GM18526 (cell line): ENCODE measurements around the gene CCDC127.

ENCODE experiments used
- POLR2A ChIP-seq: IDR thresholded peaks from 3 replicates; pipeline ENCODE4 v1.6.1; 2011; ENCODE audit not compliant: insufficient read length; ENCODE audit errors: extremely low read depth

The CCDC127 gene

GRCh38 chr5:162565-163337, 55.2 kb downstream of the CCDC127 start:
- no peak for TF ChIP-seq POLR2A

DNA sequence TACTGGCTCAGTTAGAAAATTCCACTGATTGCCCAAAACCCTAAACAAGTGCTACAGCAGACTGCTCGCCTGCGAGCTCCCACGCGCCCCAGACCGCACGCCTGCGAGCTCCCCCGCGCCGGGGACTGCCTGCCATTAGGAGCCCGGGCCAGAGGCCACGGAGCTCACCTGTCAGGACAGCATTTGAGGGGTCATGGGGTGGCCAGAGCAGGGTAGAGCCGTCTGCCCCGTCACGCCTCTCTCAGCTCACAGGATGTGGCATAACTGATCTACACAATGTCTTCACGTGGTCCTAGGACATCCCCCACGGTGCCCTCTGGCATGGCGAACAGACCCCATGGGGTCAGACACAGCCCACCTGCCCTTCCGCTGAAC, 55.8 kb downstream of the CCDC127 start:
- no peak for TF ChIP-seq POLR2A

- no peak for TF ChIP-seq POLR2A
Measured at GRCh38 chr5:161803-162110, 56.2 kb downstream of the CCDC127 start.

GRCh38 chr5:160921-161802, 56.8 kb downstream of the CCDC127 start:
- TF ChIP-seq POLR2A = no peak

DNA sequence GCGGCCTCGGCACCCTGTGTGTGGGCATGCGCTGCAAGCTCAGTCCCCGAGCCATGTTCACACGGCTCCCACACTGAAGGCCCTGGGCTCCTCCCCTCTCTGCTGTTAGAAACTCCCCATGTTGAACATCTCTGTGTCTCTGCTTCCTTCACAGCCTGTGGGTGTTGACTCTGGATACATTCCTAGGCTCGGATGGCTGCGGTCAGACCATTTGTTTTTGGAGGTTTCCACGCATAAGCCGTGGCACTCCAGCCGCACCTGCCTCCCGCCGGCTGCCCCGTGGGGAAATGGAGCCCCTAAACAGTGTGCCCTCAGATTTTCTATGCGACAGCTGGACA, 57.8 kb downstream of the CCDC127 start:
- no peak for TF ChIP-seq POLR2A

DNA sequence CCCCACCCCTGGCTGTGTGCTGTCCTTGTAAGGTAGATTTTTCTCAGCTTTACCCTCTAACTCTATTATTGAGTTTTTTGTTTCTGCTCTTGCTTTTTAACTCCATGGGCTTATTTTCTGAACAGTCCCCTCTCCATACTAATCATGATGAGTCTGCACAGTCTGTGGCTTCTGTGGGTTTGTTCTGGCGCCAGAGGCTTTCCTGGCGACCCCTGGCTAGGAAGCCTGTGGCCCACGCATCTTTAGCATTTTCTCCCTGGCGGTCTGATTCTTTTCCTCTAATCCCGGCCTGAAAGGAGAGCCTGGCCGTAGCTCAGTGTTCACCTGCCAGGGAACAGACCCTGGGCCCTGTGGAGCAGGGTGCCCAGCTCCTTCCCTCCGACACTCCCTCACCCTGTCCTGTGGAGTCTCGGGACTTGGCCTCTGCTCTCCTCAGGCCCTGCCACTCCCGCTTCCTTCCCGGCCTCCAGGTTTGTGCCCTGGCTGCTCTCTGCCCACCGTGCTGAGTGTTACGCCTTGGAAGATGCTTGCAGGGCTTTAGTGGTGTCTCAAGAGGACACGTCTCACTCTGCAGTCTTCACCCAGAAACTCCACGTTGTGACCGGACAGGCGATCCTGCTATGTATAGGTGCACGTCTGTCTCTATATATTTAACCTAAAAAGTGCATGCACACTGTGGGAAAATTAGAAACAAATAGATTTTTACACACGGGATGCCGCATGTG, 58.3 kb downstream of the CCDC127 start:
- TF ChIP-seq POLR2A = no peak

DNA sequence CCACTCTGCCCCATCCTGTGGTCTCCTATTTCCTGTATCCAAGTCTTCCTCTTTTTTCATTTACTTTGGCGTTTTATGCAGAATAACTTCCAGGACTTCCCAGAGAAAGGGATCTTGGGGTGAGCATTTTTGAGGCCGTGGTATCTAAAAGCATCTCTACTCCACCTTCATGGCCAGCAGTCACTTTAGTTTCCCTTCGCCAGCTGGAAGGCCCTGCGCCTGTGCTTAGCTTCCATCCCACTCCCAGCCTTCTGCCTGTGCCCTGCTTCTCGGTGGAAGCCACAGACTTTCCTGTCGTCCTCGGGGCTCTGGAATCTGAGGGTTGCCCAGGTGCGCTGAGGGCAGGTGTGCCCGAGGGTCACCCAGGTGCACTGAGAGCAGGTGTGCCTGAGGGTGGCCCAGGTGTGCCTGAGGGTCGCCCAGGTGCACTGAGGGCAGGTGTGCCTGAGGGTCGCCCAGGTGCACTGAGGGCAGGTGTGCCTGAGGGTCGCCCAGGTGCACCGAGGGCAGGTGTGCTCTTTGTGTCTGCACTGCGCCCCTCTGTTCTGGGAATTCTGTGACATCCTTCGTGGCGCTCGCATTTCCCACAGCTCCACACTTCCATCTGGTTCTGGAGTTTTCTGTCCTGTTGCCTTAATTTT, 59.0 kb downstream of the CCDC127 start:
- TF ChIP-seq POLR2A = no peak

DNA sequence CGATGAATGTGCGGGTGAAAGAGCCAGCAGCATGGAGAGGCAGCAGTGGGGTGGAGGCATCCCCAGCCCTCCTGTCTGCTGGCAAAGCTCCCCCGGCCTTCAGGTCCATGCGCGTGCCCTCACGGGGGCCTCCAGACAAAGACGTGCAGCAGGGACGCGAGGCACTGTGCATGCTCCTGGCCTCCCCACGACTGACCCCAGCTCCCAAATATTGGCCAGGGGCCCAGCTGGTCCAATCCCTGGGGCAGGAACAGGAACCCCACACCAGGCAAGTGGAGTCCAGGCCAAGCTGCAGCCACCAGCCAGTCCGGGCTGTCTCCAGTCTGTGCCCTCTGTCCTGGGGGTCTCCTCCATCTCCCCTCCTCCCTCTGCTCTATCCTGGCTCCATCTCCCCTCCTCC, 60.2 kb downstream of the CCDC127 start:
- no peak for TF ChIP-seq POLR2A

- TF ChIP-seq POLR2A = no peak
Measured at GRCh38 chr5:157126-157715, 60.7 kb downstream of the CCDC127 start.

DNA sequence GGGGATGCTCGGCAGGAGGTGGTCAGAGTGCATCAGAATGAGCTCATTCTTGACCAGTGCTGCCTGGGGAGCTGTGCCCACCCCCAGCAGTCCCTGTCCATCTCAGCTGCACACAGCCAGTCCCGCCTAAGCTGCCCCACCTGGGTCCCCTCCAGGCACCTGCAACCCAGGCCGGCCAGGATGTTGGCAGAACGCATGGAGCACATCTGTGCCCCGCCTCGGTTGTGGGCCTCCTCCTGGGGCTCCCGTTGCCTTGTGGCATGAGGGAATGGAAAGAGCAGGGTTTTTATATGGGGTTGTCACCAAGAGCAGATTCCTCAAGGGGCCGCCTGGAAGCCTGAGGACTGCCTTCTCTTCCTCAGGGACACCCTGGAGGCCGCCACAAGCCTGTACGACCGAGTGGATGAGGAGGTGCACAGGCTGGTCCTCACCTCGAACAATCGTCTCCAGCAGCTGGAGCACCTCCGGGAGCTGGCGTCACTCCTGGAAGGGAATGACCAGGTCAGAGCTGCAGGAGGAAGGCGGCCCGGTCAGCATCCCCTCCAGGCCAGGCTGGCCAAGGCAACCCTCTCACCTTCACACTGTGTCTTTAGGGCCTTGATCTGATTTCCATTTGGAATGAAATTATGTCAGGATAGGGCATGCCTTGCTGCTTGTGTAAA, 61.4 kb downstream of the CCDC127 start:
- TF ChIP-seq POLR2A = no peak

DNA sequence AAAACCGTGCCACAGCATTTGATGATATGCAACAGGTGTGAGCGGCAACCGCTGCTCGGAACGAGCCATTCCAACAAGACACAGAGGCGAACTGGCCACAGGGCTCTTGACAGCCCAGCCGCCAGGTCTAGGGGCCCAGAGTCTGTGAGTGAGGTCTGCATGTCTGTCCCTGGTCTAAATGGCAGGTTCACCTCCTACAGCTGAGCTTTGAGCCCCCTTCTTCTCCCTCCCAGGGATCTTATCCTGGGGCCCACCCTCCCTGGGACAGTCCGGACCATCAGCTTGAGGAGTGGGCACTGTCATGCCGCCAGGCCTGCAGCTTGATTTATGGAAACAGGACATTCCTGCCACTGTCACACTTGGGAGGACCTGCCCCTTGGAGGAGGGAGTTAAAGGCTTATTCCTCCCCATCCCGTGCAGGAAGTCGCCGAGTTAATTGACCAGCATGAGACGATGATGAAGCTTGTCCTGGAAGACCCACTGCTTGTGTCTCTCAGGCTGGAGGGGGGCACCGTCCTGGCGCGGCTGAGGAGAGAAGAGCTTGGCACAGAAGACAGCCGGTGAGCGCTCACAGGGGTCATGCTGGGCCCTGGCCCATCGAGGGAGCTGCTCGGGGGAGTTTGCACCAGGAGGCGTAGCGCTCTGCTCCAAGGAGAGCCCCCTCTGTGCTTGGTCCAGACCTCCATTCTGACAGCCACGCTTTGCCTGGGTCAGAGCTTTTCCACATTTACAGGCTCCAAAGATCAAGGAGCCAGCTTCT, 62.1 kb downstream of the CCDC127 start:
- TF ChIP-seq POLR2A = no peak

GRCh38 chr5:154826-155225, 63.1 kb downstream of the CCDC127 start:
- no peak for TF ChIP-seq POLR2A

DNA sequence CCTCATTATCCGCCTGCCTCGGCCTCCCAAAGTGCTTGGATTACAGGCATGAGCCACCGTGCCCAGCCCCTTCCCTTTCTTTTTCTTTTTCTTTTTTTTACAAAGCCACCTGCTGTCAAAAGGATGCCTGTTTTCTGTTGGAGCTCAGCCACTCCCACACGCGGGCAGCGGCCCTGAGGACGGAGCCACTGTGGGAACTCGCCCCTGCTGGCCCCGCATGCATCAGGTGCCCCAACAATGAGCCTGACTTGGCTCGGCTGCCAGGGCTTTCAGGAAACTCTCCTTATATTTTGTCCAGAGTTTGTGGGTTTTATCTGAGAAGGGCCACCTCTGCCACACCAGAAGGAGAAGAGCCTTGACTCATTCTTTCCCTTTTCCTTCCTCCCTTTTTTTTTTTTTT, 63.7 kb downstream of the CCDC127 start:
- TF ChIP-seq POLR2A = no peak

DNA sequence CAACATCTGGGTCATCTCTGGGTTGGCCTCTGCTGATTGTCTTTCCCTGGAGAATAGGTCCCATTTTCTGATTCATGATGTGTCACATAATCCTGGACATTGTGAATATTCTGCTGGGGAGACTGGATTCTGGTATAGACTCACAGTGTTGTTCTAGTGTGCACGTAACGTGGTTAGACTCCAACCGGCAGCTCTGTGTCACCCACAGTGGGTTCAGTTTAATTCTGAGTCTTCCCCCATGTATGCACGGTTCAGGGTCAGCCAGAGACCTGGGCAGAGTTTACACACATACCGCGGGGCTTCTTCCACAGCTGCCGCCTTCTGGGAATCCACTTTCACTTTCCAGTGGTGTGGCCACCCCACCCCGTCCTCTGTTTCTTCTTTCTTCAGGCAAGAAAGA, 64.7 kb downstream of the CCDC127 start:
- TF ChIP-seq POLR2A = no peak
